ENCODE measurements around the gene SRBD1. TPM values are rescaled to one million over a fixed set of nuclear protein-coding genes. Genes with fewer than 3 reads are reported as not detected.

The SRBD1 gene
- total and polyA plus RNA-seq, 2 of the 8 experiments (the other 6 are each of a cell fraction or from before 2014, with no cell fraction given): 4.6 to 20.0 TPM

GRCh38 chr2:45432406-45432805, 178.7 kb downstream of the SRBD1 start:
- H3K23ac ChIP-seq (ENCODE audit: insufficient read length): no peak overlapping the region
- CTCF ChIA-PET (ENCODE audit: partially characterized antibody): no interaction called here
- WGBS, 2 experiments (ENCODE audit: extremely low coverage in 1 of 2, insufficient coverage in 1 of 2, insufficient read length in 1 of 2, insufficient replicate concordance in 2 of 2, low coverage in 1 of 2, low lambda C conversion rate in 2 of 2, missing lambda C conversion rate in 1 of 2): 100% methylated on average over 1 of the region's 1 CpG; no CpG with 5 or more reads in 1 of the 2 experiments
- no peak for TF ChIP-seq CREB1 (IDR thresholded peaks at IDR 0.05)
- no peak for TF ChIP-seq JUND (IDR thresholded peaks at IDR 0.05; ENCODE audit: low read length)
- no peak for TF ChIP-seq SRF (IDR thresholded peaks at IDR 0.05; ENCODE audit: low read depth, low read length)
- no peak for TF ChIP-seq TAF1 (IDR thresholded peaks at IDR 0.05; ENCODE audit: low read depth, low read length)
- TF ChIP-seq PHF8 (conservative IDR thresholded peaks at IDR 0.05; ENCODE audit: low read depth, low read length): no peak
- no peak for TF ChIP-seq YY1 (IDR thresholded peaks at IDR 0.05; ENCODE audit: low read depth, low read length)
- TF ChIP-seq KDM1A (IDR thresholded peaks at IDR 0.05; ENCODE audit: borderline replicate concordance, low read length): no peak
- TF ChIP-seq BACH1 (IDR thresholded peaks at IDR 0.05; ENCODE audit: low read length): no peak
- no peak for TF ChIP-seq SIRT6 (IDR thresholded peaks at IDR 0.05; ENCODE audit: low read length)
- no peak for TF ChIP-seq USF2 (IDR thresholded peaks at IDR 0.05; ENCODE audit: low read length)
- no peak for TF ChIP-seq TCF12 (IDR thresholded peaks at IDR 0.05; ENCODE audit: low read depth, low read length)
- no peak for TF ChIP-seq ATF3 (IDR thresholded peaks at IDR 0.05; ENCODE audit: insufficient read depth, low read depth, low read length)
- no peak for TF ChIP-seq RBBP5 (IDR thresholded peaks at IDR 0.05; ENCODE audit: borderline replicate concordance, low read depth, low read length)

More at GRCh38 chr2:45432406-45432805, 178.7 kb downstream of the SRBD1 start:
- no peak overlapping the region for H3K27ac ChIP-seq (ENCODE audit: low read depth, low read length)
- H2AK5ac ChIP-seq (ENCODE audit: low read depth, low read length): no peak overlapping the region
- no peak overlapping the region for H3K4me2 ChIP-seq (ENCODE audit: insufficient read depth in 1 of 2, low read depth in 2 of 2, low read length in 2 of 2)
- no peaks in the 10 kb centered on the region for H3K23me2 ChIP-seq (ENCODE audit: low read depth, low read length)
- no peak overlapping the region for H4K5ac ChIP-seq (ENCODE audit: insufficient read length, low read depth, low read length)
- H3K9me3 ChIP-seq (ENCODE audit: insufficient read depth in 2 of 2, low read depth in 1 of 2, low read length in 1 of 2): no peaks in the 10 kb centered on the region; a peak in 1 of 4 replicates
- H2BK20ac ChIP-seq (ENCODE audit: low read length): no peak overlapping the region
- H4K8ac ChIP-seq (ENCODE audit: extremely low read depth, insufficient read depth, low read length): no peak overlapping the region
- H4K20me1 ChIP-seq (replicated peaks in 1 of 2; ENCODE audit: control insufficient read depth in 1 of 2, insufficient read depth in 2 of 2, low read length in 2 of 2): no peaks in the 10 kb centered on the region
- H2BK5ac ChIP-seq (ENCODE audit: low read depth, low read length): no peak overlapping the region
- DNase-seq (ENCODE audit: low read depth in 1 of 2, low spot score in 2 of 2) (no peak), FAIRE-seq (no peak)
- no peak overlapping the region for H2BK120ac ChIP-seq (replicated peaks; ENCODE audit: low read depth, low read length)
- H3K14ac ChIP-seq (ENCODE audit: insufficient read length): no peak overlapping the region
- no peaks in the 10 kb centered on the region for H3K79me1 ChIP-seq (ENCODE audit: low read depth, low read length)
- no peak overlapping the region for H3K18ac ChIP-seq (ENCODE audit: extremely low read depth, low read length)
- no peak overlapping the region for H2BK12ac ChIP-seq (ENCODE audit: low read depth, low read length)
- H4K91ac ChIP-seq (replicated peaks; ENCODE audit: insufficient read length, low read length): no peak overlapping the region
- POLR2A ChIA-PET (ENCODE audit: partially characterized antibody): no interaction called here
- no peak overlapping the region for H3K9ac ChIP-seq (replicated peaks in 1 of 4; ENCODE audit: extremely low read depth in 1 of 4, low read depth in 3 of 4, low read length in 3 of 4)
- H3K36me3 ChIP-seq (ENCODE audit: control insufficient read depth in 2 of 4, insufficient read depth in 4 of 4, low read length in 3 of 4): no peaks in the 10 kb centered on the region
- no peak overlapping the region for H3K4me3 ChIP-seq (ENCODE audit: extremely low read depth in 1 of 4, insufficient read depth in 2 of 4, low read depth in 3 of 4, low read length in 4 of 4)
- H3K79me2 ChIP-seq (ENCODE audit: control insufficient read depth in 1 of 2, insufficient read depth in 2 of 2, low read length in 2 of 2): no peaks in the 10 kb centered on the region
- H3K4me1 ChIP-seq (replicated peaks in 1 of 4; ENCODE audit: control insufficient read depth in 3 of 4, insufficient read depth in 4 of 4, low read length in 3 of 4): peaks cover 0 to 3% (median 0%) of the 10 kb centered on the region in 4 experiments; a peak in 1 of 7 replicates
- no peaks in the 10 kb centered on the region for H3K27me3 ChIP-seq (replicated peaks in 1 of 4; ENCODE audit: control insufficient read depth in 3 of 4, extremely low read depth in 1 of 4, insufficient read depth in 3 of 4, low read length in 3 of 4)
- no peak overlapping the region for H3K4ac ChIP-seq (replicated peaks; ENCODE audit: insufficient read length, low read depth, low read length)
- H2AFZ ChIP-seq (ENCODE audit: low read length): no peak overlapping the region
- H2BK15ac ChIP-seq (ENCODE audit: low read length): no peak overlapping the region
- no peak overlapping the region for H3K56ac ChIP-seq (replicated peaks; ENCODE audit: insufficient read length, low read depth, low read length)

Measured in H1 (cell line).